ENCODE data around the gene KRT74. TPM values are rescaled to one million over a fixed set of nuclear protein-coding genes. Genes with fewer than 3 reads are reported as not detected.

The KRT74 gene
- total RNA-seq, 1 experiment from 2014 or later = not detected

DNA sequence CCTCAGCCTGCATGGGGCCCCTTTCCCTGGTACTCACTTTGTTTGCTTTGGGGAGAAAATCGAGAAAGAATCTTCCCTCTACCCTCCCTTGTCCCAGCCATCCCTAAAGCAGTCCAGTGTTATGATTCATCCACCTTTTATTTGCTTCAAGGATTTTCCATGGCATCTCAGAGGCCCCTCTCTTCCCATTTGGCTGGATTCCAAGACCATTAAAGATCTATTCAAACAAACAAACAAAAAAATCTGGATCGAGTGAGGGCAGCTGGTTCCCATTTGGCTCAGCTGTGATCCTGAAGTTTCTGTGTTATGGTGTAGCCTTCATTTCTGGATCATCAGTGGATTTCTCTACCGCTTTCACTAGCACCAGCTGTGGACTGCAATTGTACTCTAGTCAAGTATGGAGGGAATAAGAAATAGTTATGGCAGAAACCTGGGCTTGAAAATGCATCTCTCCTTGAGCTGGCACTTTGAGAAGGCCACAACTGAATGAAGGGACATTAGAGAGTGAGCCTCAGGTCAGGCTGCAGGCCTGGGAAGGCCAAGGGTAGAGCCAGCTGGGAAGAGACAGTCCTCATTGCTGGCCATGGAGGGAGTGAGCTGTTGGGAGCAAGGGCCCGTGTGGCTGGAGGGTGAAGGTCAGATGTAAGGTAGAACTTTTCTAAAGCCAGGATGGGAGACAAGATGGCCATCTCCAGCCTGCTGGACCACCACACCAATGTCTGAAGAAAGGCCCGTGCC is 34.4 kb downstream of the KRT74 start:
- peak; percentile 85 for DNase-seq (ENCODE audit: low read depth)

DNA sequence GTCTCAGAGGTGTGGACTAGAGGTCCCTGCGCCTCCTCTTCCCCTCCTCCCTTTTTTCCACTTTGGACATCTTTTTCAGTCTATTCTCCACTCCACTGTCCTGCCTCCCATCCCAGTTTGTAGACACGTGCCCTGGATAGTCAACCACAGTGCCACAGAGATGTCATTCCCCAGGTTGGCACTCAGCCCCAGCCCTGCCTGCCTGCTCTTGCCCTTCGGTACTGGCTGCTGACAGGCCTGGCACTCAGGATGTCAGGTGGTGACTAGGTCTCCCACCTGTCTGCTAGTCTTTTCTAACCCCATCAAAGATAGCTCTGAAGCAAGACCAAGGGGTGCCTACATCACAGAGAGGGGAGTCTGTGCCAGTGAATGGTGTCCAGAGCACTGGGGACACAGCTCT is 36.5 kb downstream of the KRT74 start:
- DNase-seq (ENCODE audit: low read depth) = no peak

DNA sequence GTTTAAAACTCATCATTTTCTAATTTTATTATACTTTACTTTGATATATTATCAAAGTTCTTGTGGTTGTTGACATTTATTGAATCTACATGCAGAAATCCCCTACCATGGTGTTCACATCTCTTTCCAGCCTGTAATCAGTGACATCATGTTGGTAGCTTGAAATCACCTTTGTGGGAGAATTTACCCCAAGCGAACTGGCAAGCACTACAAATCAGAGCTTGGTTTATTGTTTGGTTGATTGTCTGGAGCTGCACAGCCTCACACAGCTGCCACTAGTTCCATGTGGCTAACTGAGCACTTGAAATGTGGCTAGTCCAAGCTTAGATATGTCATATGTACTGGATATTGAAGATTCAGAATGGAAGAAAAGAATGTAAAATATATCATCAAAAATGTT is 38.1 kb downstream of the KRT74 start:
- no peak for DNase-seq (ENCODE audit: low read depth)

DNA sequence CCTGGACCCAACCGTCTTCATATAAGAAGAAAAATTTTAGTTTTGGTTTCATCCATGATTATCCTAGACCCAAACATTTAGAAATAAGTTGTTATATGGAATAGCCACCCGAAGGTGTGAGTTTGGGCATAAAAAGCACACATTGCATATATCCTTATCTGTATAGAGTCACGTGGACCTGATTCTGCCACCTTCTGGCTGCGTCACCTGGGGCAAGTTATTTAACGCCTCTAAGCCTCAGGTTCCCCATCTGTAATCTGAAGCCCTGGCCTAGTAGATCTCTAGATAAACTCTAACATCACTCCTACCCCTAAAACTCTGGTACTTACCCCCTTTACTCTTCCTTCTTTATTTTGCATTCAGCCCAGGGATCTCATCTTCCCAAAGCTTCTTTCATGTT is 39.2 kb downstream of the KRT74 start:
- no peak for DNase-seq (ENCODE audit: low read depth)

DNA sequence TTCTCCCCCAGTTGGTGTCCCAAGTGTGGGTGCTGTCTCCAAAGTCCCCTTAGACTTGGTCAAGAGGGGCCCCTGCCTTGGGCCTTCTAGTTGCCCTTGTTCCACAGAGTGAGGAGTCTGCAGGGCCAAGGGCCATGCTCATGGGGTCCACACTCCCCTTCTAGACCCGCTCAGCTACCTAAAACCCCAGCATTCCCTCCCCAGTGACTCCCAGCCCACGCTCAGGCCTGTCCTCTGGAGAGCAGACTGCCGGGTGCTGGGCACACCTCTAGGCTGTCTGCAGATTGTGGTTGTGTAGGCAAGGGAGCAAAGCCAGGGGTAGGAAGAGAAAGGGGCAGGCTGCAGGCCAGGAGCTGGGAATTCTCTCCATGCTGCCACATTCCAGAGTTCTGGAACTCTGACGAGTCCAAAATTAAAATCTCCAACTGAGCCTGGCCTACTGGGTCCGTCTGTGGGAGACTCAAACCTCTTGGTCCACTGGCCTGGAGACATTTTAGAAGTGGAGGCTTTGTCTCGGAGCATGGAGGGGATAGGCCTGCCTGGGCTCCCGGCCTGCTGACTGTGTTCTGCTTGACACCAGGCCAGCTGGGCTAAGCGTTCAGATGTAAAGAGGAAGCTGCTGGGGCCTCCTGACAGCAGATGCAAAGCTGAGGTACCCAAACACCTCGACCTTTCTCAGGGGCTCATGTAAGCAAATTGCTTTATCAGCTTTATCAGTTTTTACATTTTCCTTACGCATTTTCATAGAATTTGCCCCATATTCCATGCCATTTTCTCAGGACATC is 39.8 kb downstream of the KRT74 start:
- DNase-seq (ENCODE audit: low read depth) = no peak

DNA sequence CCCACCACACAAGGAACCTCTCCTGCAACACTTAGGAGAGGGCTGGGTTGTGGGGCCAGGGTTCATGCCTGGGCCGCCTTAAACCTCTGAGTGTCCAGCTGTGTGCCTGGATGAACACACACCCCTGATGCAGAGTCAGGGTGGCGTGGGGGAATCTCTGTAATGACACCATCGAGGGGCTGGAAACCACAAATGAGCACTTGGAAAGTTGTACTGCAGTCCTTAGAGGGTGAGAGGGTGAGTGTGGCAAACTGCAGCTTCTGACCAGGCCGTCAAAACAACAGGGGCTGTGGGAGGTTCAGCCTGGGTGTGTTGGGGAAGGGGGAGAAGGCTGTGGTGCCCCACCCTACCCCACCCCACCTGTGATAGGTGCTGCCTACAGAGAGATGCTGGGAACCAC is 41.0 kb downstream of the KRT74 start:
- DNase-seq (ENCODE audit: low read depth) = no peak

DNA sequence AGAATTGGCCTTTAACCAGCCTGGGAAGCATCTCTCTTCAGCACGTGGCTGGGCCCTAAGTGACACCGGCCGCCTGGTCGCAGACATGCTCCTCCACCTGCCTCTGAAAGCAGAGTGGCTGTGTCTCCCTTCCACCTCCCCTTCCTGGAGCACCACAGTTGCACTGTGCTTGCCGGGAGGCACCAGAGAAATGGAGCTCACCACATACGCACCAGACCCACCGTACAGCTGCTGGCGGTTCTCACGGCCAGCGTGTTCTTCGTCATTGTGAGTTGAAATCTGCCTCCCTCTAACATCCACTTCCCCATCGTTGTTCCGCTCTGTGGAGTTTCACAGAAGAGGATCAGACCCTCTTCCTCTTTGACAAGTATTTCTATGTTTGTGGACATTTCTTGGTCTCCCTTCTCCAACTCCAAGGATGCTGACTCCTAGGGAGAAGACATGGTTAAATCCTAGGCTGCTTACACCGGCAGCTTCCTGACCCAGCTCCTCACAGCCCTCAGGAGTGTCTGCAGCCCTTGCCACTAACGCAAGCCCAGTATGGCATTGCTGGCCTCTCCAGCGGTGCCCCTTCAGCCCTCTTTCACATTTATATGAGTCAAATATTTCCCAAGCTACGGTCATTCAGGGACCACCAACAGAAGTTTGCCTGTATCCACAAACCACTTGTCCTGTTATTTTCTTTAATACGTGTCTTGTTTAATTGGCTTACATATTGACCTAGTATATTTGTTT is 41.9 kb downstream of the KRT74 start:
- DNase-seq (ENCODE audit: low read depth) = no peak

DNA sequence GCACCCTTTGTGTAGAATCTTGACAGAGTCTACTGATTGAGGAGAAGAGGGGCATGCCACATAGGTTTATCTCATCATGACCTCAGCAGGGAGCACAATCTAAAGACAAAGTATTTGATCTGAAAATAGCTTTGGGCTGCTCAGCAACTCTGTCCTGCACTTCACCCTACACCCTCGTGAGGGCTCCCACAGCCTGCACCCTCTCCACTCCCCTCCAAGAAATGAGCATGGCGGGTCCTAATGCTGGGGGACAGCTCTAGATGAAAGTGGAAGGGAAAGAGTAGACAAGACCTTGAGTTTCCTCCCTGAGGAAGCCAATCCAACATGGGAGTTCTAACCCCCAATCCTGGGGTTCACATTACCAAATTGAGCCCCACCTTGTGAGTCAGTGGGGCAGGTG is 42.7 kb downstream of the KRT74 start:
- DNase-seq (ENCODE audit: low read depth) = no peak

DNA sequence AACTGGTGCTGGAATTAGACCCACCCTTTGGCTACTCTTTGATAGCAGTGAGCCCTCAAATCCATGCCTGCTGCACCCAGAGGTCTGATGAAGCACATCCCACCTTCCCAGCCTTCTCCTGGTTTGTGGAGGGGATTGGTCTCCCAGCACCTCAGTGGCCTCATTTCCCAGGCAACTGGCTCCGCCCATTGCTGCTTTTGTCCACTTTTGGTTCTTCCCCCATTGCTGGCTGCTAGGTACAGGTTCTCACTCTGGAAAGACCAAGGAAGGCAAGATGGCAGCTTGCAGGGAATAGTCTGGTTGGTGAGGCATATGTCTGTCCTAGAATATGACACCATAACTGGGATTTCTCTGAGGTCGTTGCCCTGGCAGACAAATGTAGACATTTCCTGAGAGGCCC is 43.3 kb downstream of the KRT74 start:
- no peak for DNase-seq (ENCODE audit: low read depth)

DNA sequence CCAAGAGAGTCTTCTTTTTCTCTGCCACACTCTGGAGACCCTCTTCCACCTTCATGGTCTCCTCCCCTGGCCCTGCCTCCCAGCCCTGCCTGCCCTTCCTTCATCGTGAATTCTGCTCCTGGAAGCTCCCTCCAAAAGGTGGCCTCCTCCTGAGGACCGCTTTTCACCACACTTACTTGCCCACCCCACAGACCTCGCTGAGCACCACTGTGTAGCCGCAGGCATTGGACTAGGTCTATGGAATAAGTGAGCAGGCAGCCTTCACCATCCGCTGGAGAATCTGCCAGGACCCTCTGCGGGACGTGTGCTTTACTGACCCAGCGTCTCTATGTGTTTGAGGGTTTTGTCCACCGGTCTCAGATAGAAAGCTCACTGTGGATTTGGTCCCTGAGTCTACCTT is 43.8 kb downstream of the KRT74 start:
- DNase-seq (ENCODE audit: low read depth) = no peak

DNA sequence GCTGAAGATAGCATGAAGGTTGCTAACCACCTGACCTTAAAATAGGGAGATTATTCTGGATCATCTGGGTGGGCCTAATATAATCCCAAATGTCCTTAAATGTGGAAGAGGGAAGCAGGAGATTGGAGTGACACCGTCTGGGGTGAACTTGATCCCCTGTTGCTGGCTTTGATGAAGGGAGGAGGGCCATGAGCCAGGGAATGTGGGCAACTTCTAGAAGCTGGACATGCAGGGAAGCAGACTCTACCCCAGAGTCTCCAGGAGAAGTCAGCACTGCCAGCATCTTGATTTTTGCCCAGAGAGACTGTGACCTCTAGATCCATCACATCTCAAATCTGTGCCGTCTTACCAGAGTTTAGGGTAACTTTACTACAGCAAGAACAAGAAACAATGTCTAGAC is 44.2 kb downstream of the KRT74 start:
- DNase-seq (ENCODE audit: low read depth) = no peak

DNA sequence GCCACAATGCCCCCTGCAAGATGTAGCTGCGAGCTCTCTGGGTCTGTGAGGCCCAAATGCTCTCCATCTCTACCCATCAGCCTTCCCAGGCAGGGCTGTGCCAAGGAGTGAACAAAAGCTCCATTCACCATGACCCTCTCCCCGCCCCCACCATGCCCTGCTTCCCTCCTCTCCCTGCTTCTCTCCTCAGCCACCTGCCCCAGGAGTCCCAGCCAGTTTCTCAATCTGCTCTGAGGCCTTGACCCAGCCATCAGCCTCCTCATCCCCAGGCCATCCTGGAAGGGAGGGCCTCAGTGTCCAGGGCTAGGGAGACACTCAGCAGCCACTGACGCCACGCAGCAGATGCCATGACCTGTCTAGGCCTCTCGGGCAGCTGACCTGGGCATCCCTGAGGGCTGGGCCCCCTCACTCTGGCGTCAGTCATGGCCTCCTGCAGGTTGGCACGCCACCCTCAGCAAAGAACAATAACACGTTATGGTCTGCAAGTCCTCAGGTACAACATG is 45.0 kb downstream of the KRT74 start:
- DNase-seq (ENCODE audit: low read depth) = no peak

DNA sequence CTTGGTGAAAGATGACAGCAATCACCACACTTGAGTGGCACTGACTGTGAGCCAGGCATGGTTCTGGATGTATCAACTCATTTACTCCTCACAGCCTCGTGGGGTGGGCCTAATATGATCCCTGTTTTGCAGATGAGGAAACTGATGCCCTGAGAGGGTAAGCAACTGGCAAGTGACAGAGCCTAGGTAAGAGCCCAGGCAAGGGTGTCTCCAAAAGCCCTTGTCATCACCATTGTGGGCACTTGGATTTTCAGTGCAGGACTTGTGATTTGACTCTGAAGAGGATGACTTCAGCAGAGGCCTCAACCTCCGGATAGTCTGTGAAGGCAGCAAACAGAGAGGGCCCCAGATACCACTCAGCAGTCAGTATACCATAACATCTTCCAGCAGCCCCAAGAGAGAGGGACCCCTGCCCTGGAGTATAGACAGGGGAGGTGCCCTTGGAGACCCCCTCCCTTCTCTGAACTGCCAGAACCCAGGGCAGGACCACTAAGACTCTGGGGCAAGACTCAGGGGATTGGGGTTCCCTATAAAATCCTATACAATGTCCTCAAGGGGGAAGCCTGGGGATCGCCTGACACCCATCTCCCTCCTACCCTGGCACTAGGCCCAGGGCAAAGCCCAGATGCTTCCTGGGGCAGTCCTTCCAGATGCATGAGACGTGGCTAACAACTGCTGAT is 46.4 kb downstream of the KRT74 start:
- DNase-seq (ENCODE audit: low read depth) = no peak

DNA sequence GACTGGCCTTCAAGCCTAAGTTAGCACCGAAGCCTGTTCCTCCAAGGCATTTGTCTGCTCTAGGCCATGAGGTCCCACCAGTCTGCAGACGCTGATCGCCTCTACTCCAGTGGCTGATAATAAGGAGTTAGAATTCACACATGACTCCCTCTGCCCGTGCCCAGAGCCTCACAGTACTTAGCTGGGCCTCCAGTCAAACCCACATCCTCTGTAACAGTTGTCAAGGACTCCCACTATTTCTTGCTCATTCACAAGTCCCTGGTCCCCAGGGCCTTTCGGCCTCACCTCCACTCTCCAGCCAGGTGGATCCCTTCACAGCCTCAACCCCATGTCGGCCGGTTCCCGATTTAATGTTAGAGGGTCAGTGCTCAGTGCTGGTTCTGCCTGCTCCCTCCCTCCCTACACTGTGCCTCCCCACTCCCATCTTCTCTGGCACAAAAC is 47.1 kb downstream of the KRT74 start:
- DNase-seq (ENCODE audit: low read depth) = no peak

DNA sequence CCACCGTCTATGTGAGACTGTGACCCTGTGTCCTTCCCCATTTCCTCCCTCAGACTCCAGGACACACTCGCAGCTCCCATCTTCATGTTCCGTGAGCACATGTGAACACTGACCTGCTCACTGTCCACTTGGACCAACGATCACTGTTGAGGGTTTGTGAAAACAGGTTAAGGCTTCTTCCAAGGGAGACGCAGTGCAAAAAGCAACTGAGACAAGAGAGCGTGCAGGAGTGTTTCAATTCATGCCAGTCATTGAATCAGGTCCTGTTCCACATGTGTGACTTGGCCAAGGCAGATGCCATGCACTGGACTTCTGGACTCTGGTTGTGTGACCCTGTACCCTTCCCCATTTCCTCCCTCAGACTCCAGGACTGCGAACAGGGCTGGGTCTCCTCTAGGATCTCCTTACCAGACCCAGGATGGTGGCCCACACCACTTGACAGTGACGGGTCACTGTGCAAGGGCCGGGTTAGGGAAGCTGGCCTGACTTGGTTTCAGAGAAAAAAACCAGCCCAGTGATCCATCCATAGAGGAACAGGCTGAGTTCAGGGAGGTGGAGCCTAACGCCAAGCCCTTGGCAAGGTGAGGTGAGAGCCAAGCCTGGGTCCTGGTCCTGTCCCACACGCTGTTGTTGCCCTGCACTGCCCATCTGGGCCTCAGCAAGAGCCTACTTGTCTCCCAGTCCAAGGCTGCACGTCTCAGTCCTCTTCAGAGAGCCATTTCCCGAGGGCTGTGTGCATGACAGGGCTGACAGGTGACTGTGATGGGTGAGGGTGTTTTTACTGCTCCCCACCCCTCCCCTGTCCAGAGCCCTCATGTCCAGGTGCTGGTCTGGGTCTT is 47.8 kb downstream of the KRT74 start:
- DNase-seq (ENCODE audit: low read depth) = no peak

DNA sequence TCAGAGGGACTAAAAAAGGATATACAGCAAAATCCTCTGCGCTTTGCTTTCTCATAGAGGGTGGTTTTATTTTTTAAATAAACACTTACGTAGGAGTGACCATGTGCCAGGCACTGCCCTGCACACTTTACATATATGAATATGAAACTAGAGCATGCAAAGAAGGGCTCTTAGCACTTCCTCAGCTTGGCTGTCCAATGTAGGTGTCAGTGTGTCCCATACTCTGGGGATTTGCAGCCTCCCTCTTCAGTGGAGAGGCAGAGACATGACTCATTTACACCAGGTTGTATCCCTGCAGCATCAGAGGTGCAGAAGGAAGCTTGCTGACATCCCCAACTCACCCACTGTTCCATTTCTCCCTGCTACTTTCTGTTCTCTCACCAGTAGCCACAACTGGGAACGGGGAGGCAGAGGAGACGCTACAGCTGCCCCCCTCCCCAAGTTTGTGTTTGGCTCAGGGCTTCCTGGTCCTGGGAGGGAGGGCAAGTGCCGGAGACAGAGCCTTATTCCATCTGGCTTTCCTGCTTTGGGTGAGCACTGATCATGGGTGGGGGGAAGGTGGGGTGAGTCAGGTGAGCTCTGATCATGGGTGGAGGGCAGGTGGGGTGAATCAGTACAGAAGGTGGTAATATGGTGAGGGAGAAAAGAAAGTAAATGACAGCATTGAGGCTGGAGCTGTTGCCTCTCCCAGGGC is 48.6 kb downstream of the KRT74 start:
- peak; percentile 36 for DNase-seq (ENCODE audit: low read depth)

DNA sequence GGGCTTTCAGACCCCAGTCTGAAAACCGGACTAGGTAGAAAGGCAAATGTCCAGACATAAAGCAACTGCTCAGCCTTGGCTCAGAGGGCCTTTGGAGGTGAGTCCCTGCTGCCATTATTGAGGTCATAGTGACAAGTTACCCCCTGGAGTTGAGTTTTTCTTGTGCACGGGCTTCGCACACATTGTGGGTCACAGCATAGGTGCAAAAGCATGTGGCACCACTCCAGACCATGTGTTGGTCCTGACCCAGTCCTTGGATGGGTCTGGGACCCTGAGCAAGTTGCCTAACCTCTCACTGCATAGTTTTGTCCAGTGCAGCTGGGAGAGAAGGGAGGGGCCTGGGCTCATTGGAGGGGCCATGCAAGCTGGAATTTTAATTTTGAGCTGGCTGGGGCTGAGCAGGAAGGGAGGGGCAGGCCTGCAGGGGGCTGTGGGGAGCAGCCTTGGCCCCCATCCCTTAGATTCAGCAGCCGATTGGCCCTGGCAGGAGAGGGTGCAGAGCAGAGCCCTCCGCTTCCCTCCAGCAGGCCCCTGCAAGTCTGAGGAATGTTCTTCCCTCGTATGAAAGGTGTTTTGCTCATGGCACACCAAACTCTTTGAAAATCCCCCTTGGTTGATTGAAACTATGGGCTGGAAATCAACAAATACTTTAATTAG is 49.3 kb downstream of the KRT74 start:
- no peak for DNase-seq (ENCODE audit: low read depth)

DNA sequence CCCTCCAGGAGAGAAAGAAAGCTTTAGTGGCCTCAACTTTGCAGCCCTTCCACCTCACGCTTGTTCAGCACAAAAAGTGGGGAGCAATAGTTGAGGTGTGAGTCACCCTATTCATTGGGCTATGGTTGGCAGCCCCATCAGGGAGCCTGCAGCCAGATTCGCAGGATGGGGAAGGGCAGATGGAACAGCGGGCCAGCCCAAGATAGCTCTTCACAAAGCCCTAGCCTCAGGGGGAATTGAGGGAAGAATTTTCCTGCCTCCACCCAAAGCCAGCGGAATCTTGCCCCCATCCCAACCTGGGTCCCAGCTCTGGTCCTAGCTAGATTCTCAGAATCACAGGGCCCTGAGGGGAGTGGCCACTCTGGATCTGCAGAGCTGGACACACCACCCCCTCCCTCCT is 49.8 kb downstream of the KRT74 start:
- peak; percentile 79 for DNase-seq (ENCODE audit: low read depth)

DNA sequence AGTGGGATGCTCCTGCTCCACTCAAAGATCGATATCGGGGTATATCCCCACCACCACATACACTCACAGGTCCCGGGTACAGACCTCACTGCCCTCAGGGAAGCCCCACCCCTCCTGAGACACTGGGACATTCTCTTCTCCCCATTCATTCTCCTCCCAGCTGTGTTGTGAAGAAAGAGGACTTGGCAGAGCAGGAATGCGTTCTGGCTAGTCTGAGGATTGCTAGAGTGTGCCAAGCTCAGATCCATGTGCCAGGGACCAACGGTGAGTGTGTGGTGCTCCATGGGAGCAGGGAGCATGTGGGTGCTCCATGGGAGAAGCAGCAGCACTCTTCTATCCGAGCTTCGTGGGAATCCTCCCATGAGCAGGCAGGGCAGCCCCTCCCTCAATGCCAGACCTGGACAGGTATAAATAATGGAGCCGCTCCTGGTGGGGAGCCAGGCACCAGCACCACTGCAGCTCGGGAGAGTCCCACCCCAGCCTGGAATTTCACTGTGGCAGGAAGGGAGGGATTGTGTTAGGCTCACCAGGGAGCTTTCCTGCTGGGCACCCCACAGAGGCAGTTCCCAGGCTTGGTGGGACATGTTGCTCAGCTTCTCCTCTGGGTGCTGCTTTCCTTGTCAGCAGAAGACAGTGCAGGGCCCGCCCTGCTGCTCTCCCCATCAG is 51.2 kb downstream of the KRT74 start:
- DNase-seq (ENCODE audit: low read depth) = peak; percentile 66

Data from M059J (cell line).